CD4-positive, alpha-beta memory T cell (primary cell): ENCODE data around the gene DOCK4. TPM values are rescaled to one million over a fixed set of nuclear protein-coding genes. Genes with fewer than 3 reads are reported as not detected.

ENCODE experiments used
- CTCF ChIA-PET: fragments of 350-600 bp; sonication (Branson Sonifier 250); formaldehyde crosslinking; loops from one replicate; lab custom pipeline; 2021; ENCODE audit warnings: inconsistent platforms; ENCODE audit not compliant: partially characterized antibody; lab: Charles Lee
- POLR2A ChIA-PET: fragments of 350-600 bp; sonication (Branson Sonifier 250); formaldehyde crosslinking; loops from one replicate; lab custom pipeline; 2021; ENCODE audit not compliant: partially characterized antibody; lab: Charles Lee
- DNase-seq, 5 donors: peaks; one replicate each; pipeline versions ENCODE4 v3.0.0 to v3.0.0-alpha.2; 2020 to 2022; ENCODE audit warnings: mixed read lengths in 1 of 5
- H3K27ac ChIP-seq: one replicate; pipeline ENCODE4 v1.7.0; 2013; ENCODE audit warnings: low read depth, low read length
- H3K27me3 ChIP-seq: 2 replicates; pipeline ENCODE4 v1.7.0; 2013; ENCODE audit warnings: mild to moderate bottlenecking, low read length, moderate library complexity; ENCODE audit not compliant: insufficient read depth
- H3K36me3 ChIP-seq: 2 replicates; pipeline ENCODE4 v1.7.0; 2013; ENCODE audit warnings: mild to moderate bottlenecking, low read length, moderate library complexity; ENCODE audit not compliant: insufficient read depth
- H3K4me1 ChIP-seq: 2 replicates; pipeline ENCODE4 v1.7.0; 2013; ENCODE audit warnings: mild to moderate bottlenecking, low read length, moderate library complexity; ENCODE audit not compliant: insufficient read depth
- H3K4me3 ChIP-seq, 2 donors: one replicate each; pipeline ENCODE4 v1.7.0; 2013; ENCODE audit warnings: low read length in 2 of 2, mild to moderate bottlenecking in 1 of 2
- H3K9me3 ChIP-seq, 2 donors: one replicate each; pipeline ENCODE4 v1.7.0; 2013; ENCODE audit warnings: low read length in 2 of 2, control low read depth in 1 of 2; ENCODE audit not compliant: control insufficient read depth in 1 of 2
- H3K27ac Mint-ChIP-seq, 7 donors: one replicate each; pipeline ENCODE4 v1.8.0; 2020 to 2021; ENCODE audit warnings: mixed read lengths in 7 of 7, mild to moderate bottlenecking in 6 of 7, inconsistent platforms in 3 of 7, moderate library complexity in 3 of 7
- H3K27me3 Mint-ChIP-seq, 2 donors: one replicate each; pipeline ENCODE4 v1.8.0; 2020 to 2021; ENCODE audit warnings: mixed read lengths in 2 of 2
- H3K36me3 Mint-ChIP-seq, 2 donors: one replicate each; pipeline ENCODE4 v1.8.0; 2020 to 2021; ENCODE audit warnings: mixed read lengths in 2 of 2, inconsistent platforms in 1 of 2, mild to moderate bottlenecking in 1 of 2
- H3K4me1 Mint-ChIP-seq, 4 donors: one replicate each; pipeline ENCODE4 v1.8.0; 2020 to 2021; ENCODE audit warnings: mixed read lengths in 4 of 4, mild to moderate bottlenecking in 1 of 4
- H3K4me3 Mint-ChIP-seq, 8 donors: one replicate each; pipeline ENCODE4 v1.8.0; 2020 to 2021; ENCODE audit warnings: mixed read lengths in 8 of 8, mild to moderate bottlenecking in 7 of 8, moderate library complexity in 6 of 8, inconsistent platforms in 3 of 8
- H3K9me3 Mint-ChIP-seq, 8 donors: one replicate each; pipeline ENCODE4 v1.8.0; 2020 to 2021; ENCODE audit warnings: mixed read lengths in 8 of 8, mild to moderate bottlenecking in 5 of 8, inconsistent platforms in 3 of 8, moderate library complexity in 1 of 8
- intact Hi-C: fragments of 100-400 bp; cut with micrococcal nuclease; formaldehyde crosslinking; loops from one replicate; pipeline ENCODE4 v1.15.1; 2023
- polyA plus RNA-seq, 2 donors: library from polyadenylated mRNA; unstranded; fragments of 300-500 nt; fragmentation: Illumina TruSeq; gene quantifications; one replicate each; pipeline ENCODE4 v1.2.3, GENCODE V29; 2021
- total RNA-seq, 2 experiments: library from RNA; stranded (reverse); gene quantifications; one replicate each; pipeline ENCODE4 v1.2.3, GENCODE V29; 2021

Gene DOCK4
- total and polyA plus RNA-seq, 4 experiments from 2014 or later, result 0.47 to 1.5 (median 1.2) TPM; not detected in 1

GRCh38 chr7:112018305-112019030, 187.7 kb downstream of the DOCK4 start:
- no peaks in the 10 kb centered on the region for H3K9me3 Mint-ChIP-seq

GRCh38 chr7:112015146-112015545, 191.1 kb downstream of the DOCK4 start:
- POLR2A ChIA-PET, result no interaction called here
- H3K27ac ChIP-seq, result no peak overlapping the region

More at GRCh38 chr7:112018305-112019030, 187.7 kb downstream of the DOCK4 start:
- no peaks in the 10 kb centered on the region for H3K36me3 Mint-ChIP-seq
- H3K4me3 Mint-ChIP-seq, result no peak overlapping the region
- H3K36me3 ChIP-seq, result no peaks in the 10 kb centered on the region
- no peak for DNase-seq
- no peak overlapping the region for H3K27ac ChIP-seq
- intact Hi-C loops, result no loop called here
- peaks cover 1 to 2% of the 10 kb centered on the region in 2 donors for H3K27me3 Mint-ChIP-seq
- no peaks in the 10 kb centered on the region for H3K9me3 ChIP-seq
- no peak overlapping the region for H3K4me3 ChIP-seq
- POLR2A ChIA-PET, result no interaction called here
- CTCF ChIA-PET, result interaction anchor here (0.5 kb wide), 1 partner anchor 385 kb away, joined by 3 read pairs; no protein-coding TSS in a partner anchor
- H3K4me1 ChIP-seq, result no peaks in the 10 kb centered on the region
- no peaks in the 10 kb centered on the region for H3K27me3 ChIP-seq
- no peak overlapping the region for H3K27ac Mint-ChIP-seq
- H3K4me1 Mint-ChIP-seq, result no peaks in the 10 kb centered on the region

GRCh38 chr7:112014347-112014746, 191.9 kb downstream of the DOCK4 start:
- Histone ChIP-seq H3K4me1 (no peaks in the 10 kb centered on the region), H3K9me3 (no peaks in the 10 kb centered on the region), H3K27me3 (no peaks in the 10 kb centered on the region), H3K27ac (no peak overlapping the region), H3K4me3 (no peak overlapping the region), H3K36me3 (no peaks in the 10 kb centered on the region)
- Mint-ChIP-seq H3K9me3 (no peaks in the 10 kb centered on the region), H3K4me3 (no peak overlapping the region), H3K27ac (no peak overlapping the region), H3K27me3 (peaks cover 0 to 1% of the 10 kb centered on the region in 2 donors), H3K36me3 (no peaks in the 10 kb centered on the region), H3K4me1 (no peaks in the 10 kb centered on the region)
- CTCF ChIA-PET, result no interaction called here
- POLR2A ChIA-PET, result no interaction called here
- DNase-seq, result no peak
- intact Hi-C loops, result no loop called here

More at GRCh38 chr7:112015146-112015545, 191.1 kb downstream of the DOCK4 start:
- no peak for DNase-seq
- H3K4me3 Mint-ChIP-seq, result no peak overlapping the region
- no peaks in the 10 kb centered on the region for H3K36me3 Mint-ChIP-seq
- H3K9me3 ChIP-seq, result no peaks in the 10 kb centered on the region
- no peaks in the 10 kb centered on the region for H3K36me3 ChIP-seq
- H3K27me3 Mint-ChIP-seq, result peaks cover 0 to 1% of the 10 kb centered on the region in 2 donors
- intact Hi-C loops, result no loop called here
- no peaks in the 10 kb centered on the region for H3K4me1 ChIP-seq
- H3K9me3 Mint-ChIP-seq, result no peaks in the 10 kb centered on the region
- no peak overlapping the region for H3K27ac Mint-ChIP-seq
- H3K4me3 ChIP-seq, result no peak overlapping the region
- CTCF ChIA-PET, result no interaction called here
- no peaks in the 10 kb centered on the region for H3K27me3 ChIP-seq
- H3K4me1 Mint-ChIP-seq, result no peaks in the 10 kb centered on the region

- no peak overlapping the region for H3K27ac Mint-ChIP-seq
- no peaks in the 10 kb centered on the region for H3K9me3 Mint-ChIP-seq
- peaks cover 0 to 1% of the 10 kb centered on the region in 2 donors for H3K27me3 Mint-ChIP-seq
- no peak overlapping the region for H3K27ac ChIP-seq
- no peaks in the 10 kb centered on the region for H3K4me1 Mint-ChIP-seq
- no peaks in the 10 kb centered on the region for H3K36me3 ChIP-seq
- ChIA-PET CTCF (no interaction called here), POLR2A (no interaction called here)
- no peaks in the 10 kb centered on the region for H3K27me3 ChIP-seq
- DNase-seq, result no peak
- intact Hi-C loops, result no loop called here
- H3K9me3 ChIP-seq, result no peaks in the 10 kb centered on the region
- no peaks in the 10 kb centered on the region for H3K36me3 Mint-ChIP-seq
- H3K4me3 Mint-ChIP-seq, result no peak overlapping the region
- H3K4me1 ChIP-seq, result no peaks in the 10 kb centered on the region
- H3K4me3 ChIP-seq, result no peak overlapping the region
Measured at GRCh38 chr7:112013274-112013673, 192.9 kb downstream of the DOCK4 start.

- H3K27ac Mint-ChIP-seq, result no peak overlapping the region
- no peak overlapping the region for H3K4me3 Mint-ChIP-seq
- H3K4me1 ChIP-seq, result no peaks in the 10 kb centered on the region
- no peaks in the 10 kb centered on the region for H3K36me3 ChIP-seq
- no peaks in the 10 kb centered on the region for H3K4me1 Mint-ChIP-seq
- POLR2A ChIA-PET, result no interaction called here
- H3K9me3 ChIP-seq, result no peaks in the 10 kb centered on the region
- DNase-seq, result no peak
- intact Hi-C loops, result no loop called here
- H3K27me3 Mint-ChIP-seq, result no peaks in the 10 kb centered on the region
- no peak overlapping the region for H3K4me3 ChIP-seq
- H3K27ac ChIP-seq, result no peak overlapping the region
- CTCF ChIA-PET, result no interaction called here
- H3K9me3 Mint-ChIP-seq, result no peaks in the 10 kb centered on the region
- H3K27me3 ChIP-seq, result no peaks in the 10 kb centered on the region
- no peaks in the 10 kb centered on the region for H3K36me3 Mint-ChIP-seq
Measured at GRCh38 chr7:112012242-112012641, 194.0 kb downstream of the DOCK4 start.

- ChIA-PET POLR2A (no interaction called here), CTCF (no interaction called here)
- H3K4me3 Mint-ChIP-seq, result no peak overlapping the region
- H3K36me3 Mint-ChIP-seq, result no peaks in the 10 kb centered on the region
- no peak overlapping the region for H3K27ac ChIP-seq
- no peak overlapping the region for H3K4me3 ChIP-seq
- intact Hi-C loops, result no loop called here
- no peak for DNase-seq
- H3K27me3 Mint-ChIP-seq, result no peaks in the 10 kb centered on the region
- H3K27me3 ChIP-seq, result no peaks in the 10 kb centered on the region
- H3K9me3 Mint-ChIP-seq, result no peaks in the 10 kb centered on the region
- H3K27ac Mint-ChIP-seq, result no peak overlapping the region
- H3K9me3 ChIP-seq, result no peaks in the 10 kb centered on the region
- H3K4me1 ChIP-seq, result no peaks in the 10 kb centered on the region
- H3K4me1 Mint-ChIP-seq, result no peaks in the 10 kb centered on the region
- H3K36me3 ChIP-seq, result no peaks in the 10 kb centered on the region
Measured at GRCh38 chr7:112010994-112011393, 195.2 kb downstream of the DOCK4 start.

- Mint-ChIP-seq H3K9me3 (no peaks in the 10 kb centered on the region), H3K27me3 (no peaks in the 10 kb centered on the region), H3K4me3 (no peak overlapping the region), H3K27ac (no peak overlapping the region), H3K4me1 (no peaks in the 10 kb centered on the region), H3K36me3 (no peaks in the 10 kb centered on the region)
- H3K4me3 ChIP-seq, result no peak overlapping the region
- no peaks in the 10 kb centered on the region for H3K27me3 ChIP-seq
- CTCF ChIA-PET, result no interaction called here
- no peaks in the 10 kb centered on the region for H3K9me3 ChIP-seq
- POLR2A ChIA-PET, result no interaction called here
- H3K36me3 ChIP-seq, result no peaks in the 10 kb centered on the region
- DNase-seq, result no peak
- no peaks in the 10 kb centered on the region for H3K4me1 ChIP-seq
- intact Hi-C loops, result no loop called here
- no peak overlapping the region for H3K27ac ChIP-seq
Measured at GRCh38 chr7:112010109-112010508, 196.1 kb downstream of the DOCK4 start.
